Body of pancreas (tissue), 4 donors: ENCODE results near the gene SLC25A27. TPM values are rescaled to one million over a fixed set of nuclear protein-coding genes. Genes with fewer than 3 reads are reported as not detected.

ENCODE experiments used
- ATAC-seq: fragments of 150-250 bp; one replicate; pipeline ENCODE4 v1.9.1; 2016
- DNase-seq, 4 donors: peaks; one replicate each; pipeline ENCODE4 v3.0.0-alpha.2; 2019
- H3K27ac ChIP-seq, 4 donors: fragments of 200-600 bp; sonication (generic); 1 replicate in 3 of 4; 2 replicates in 1 of 4; pipeline versions ENCODE4 v1.5.1 to v1.6.1; 2016 to 2019; ENCODE audit warnings: mild to moderate bottlenecking in 1 of 4, mixed read lengths in 1 of 4, moderate library complexity in 1 of 4
- H3K27me3 ChIP-seq, 2 donors: fragments of 200-600 bp; sonication (generic); one replicate each; pipeline ENCODE4 v1.6.0; 2016; ENCODE audit warnings: mild to moderate bottlenecking in 1 of 2
- H3K36me3 ChIP-seq, 2 donors: fragments of 200-600 bp; sonication (generic); replicated peaks in 1 of 2; 2 replicates each; pipeline ENCODE4 v1.5.1; 2016; ENCODE audit warnings: low read depth in 2 of 2; ENCODE audit not compliant: insufficient read depth in 1 of 2
- H3K4me1 ChIP-seq: fragments of 200-600 bp; sonication (generic); one replicate; pipeline ENCODE4 v1.6.0; 2016
- H3K4me3 ChIP-seq, 2 donors: fragments of 200-600 bp; sonication (generic); 1 replicate in 1 of 2; 2 replicates in 1 of 2; pipeline ENCODE4 v1.5.1; 2016 to 2019
- H3K9me3 ChIP-seq, 3 donors: fragments of 200-600 bp; sonication (generic); 1 replicate in 2 of 3; 2 replicates in 1 of 3; pipeline ENCODE4 v1.5.1; 2016
- POLR2A ChIP-seq, 3 donors: fragments of 450-650 bp; IDR thresholded peaks; one replicate each; pipeline ENCODE4 v1.6.1; 2016; ENCODE audit warnings: antibody characterized with exemption in 3 of 3, mild to moderate bottlenecking in 2 of 3
- WGBS, 2 donors: methylation state at CpG; one replicate each; pipeline ENCODE4 v1.1.5; 2017; 5-methylcytosine and 5-hydroxymethylcytosine counted together
- intact Hi-C: fragments of 100-400 bp; cut with DNase I; formaldehyde crosslinking; loops from one replicate; pipeline ENCODE4 v1.15.1; 2023
- total RNA-seq, 2 donors: library from RNA; depleted of rRNA; stranded (reverse); fragments of >200 nt; gene quantifications; one replicate each; pipeline ENCODE4 v1.1.0, GENCODE V29; 2016
- TF ChIP-seq, protein P1 (sequence below), 7 experiments: fragments of 450-650 bp in 4 of 7; fragments of 200-600 bp in 3 of 7; sonication (generic) in 3 of 7; IDR thresholded peaks; one replicate each; pipeline ENCODE4 v1.5.1; 2016 to 2019; ENCODE audit warnings: antibody characterized with exemption in 7 of 7

The SLC25A27 gene
- total RNA-seq, 2 donors from 2014 or later, result 24.1 to 36.8 TPM

DNA sequence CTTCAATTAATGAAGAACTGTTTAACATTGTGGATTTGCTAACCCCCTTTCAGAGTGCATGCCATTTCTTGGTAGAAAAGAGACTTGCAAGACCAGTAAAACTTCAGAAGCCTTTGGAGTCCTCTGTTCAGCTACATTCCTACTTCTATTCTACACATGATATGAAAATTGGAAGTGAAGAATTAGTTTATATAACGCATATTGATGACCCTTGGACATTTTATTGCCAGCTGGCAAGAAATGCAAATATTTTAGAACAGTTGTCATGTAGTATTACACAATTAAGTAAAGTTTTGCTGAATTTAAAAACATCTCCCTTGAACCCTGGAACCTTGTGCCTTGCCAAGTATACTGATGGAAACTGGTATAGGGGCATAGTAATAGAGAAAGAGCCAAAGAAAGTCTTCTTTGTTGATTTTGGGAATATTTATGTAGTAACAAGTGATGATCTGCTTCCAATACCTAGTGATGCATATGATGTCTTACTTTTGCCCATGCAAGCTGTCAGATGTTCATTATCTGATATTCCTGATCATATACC lies 38.2 kb downstream of the SLC25A27 start:
- Histone ChIP-seq H3K9me3 (no peaks in the 10 kb centered on the region), H3K36me3 (no peaks in the 10 kb centered on the region), H3K4me3 (no peak overlapping the region), H3K27ac (no peak overlapping the region), H3K4me1 (no peaks in the 10 kb centered on the region), H3K27me3 (no peaks in the 10 kb centered on the region)
- intact Hi-C loops, result no loop called here
- ATAC-seq (no peak), DNase-seq (no peak)
- TF ChIP-seq, protein P1, sequence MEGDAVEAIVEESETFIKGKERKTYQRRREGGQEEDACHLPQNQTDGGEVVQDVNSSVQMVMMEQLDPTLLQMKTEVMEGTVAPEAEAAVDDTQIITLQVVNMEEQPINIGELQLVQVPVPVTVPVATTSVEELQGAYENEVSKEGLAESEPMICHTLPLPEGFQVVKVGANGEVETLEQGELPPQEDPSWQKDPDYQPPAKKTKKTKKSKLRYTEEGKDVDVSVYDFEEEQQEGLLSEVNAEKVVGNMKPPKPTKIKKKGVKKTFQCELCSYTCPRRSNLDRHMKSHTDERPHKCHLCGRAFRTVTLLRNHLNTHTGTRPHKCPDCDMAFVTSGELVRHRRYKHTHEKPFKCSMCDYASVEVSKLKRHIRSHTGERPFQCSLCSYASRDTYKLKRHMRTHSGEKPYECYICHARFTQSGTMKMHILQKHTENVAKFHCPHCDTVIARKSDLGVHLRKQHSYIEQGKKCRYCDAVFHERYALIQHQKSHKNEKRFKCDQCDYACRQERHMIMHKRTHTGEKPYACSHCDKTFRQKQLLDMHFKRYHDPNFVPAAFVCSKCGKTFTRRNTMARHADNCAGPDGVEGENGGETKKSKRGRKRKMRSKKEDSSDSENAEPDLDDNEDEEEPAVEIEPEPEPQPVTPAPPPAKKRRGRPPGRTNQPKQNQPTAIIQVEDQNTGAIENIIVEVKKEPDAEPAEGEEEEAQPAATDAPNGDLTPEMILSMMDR (IDR thresholded peaks at IDR 0.05), result no peak
- no peak for TF ChIP-seq POLR2A (IDR thresholded peaks at IDR 0.05)
- 67 to 68% methylated on average over 1 of the region's 1 CpG for WGBS, 2 donors

DNA sequence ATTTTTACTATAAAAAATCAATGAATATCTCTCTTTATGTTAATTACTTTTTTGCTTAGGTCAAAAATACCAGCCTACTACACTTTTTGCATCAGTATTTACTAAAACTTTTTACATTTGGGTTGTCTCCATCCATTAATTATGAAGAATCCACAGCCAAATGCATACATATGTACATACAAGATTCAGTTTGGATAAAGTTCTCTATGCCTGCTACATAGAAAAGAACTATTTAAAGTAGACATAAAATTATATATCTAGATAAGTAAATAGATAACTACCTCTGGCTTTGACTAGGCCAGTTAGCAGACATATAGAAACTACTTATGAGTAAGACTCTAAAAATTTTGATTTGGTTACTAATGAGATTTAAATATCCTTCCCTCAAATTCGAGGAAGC lies 47.2 kb downstream of the SLC25A27 start:
- DNase-seq (no peak), ATAC-seq (no peak)
- Histone ChIP-seq H3K36me3 (no peaks in the 10 kb centered on the region), H3K4me1 (no peaks in the 10 kb centered on the region), H3K27me3 (no peaks in the 10 kb centered on the region), H3K9me3 (no peaks in the 10 kb centered on the region), H3K4me3 (no peak overlapping the region), H3K27ac (no peak overlapping the region)
- 62 to 63% methylated on average over 1 of the region's 1 CpG for WGBS, 2 donors
- TF ChIP-seq POLR2A (IDR thresholded peaks at IDR 0.05), result no peak
- TF ChIP-seq, protein P1 (IDR thresholded peaks at IDR 0.05), result no peak
- intact Hi-C loops, result no loop called here

- Histone ChIP-seq H3K4me1 (no peaks in the 10 kb centered on the region), H3K36me3 (no peaks in the 10 kb centered on the region), H3K9me3 (no peaks in the 10 kb centered on the region), H3K4me3 (no peak overlapping the region), H3K27ac (no peak overlapping the region), H3K27me3 (no peaks in the 10 kb centered on the region)
- WGBS, 2 donors, result 2 to 5% methylated on average over 3 of the region's 3 CpGs
- intact Hi-C loops, result no loop called here
- TF ChIP-seq, protein P1 (IDR thresholded peaks at IDR 0.05), result peak in 4 of 7 experiments; percentile 10 to 38 (median 33)
- no peak for TF ChIP-seq POLR2A (IDR thresholded peaks at IDR 0.05)
- ATAC-seq (no peak), DNase-seq (peak in 1 of 4 donors; percentile 10)
Measured at GRCh38 chr6:46704562-46704961, 51.8 kb downstream of the SLC25A27 start.

DNA sequence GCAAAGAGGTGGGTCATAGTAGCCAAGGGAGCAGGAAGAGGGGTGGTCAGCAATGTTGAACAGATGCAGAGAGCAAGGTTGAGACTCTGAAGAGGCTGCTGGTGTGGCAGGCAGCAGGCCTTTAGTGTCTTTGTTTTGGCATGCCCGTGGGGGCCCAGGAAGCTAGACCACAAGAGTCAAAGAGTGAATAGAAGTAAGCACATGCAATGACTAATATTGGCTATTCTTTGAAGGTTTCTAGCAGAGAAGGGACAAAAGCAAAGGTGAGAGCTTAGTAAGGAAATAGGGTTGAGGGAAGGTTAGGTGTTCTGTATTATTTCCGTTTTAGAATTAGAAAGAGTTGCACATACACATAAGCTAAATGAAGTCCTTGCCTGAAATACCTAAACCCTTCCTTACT lies 53.7 kb downstream of the SLC25A27 start:
- Histone ChIP-seq H3K27ac (no peak overlapping the region), H3K4me3 (no peak overlapping the region), H3K27me3 (no peaks in the 10 kb centered on the region), H3K36me3 (no peaks in the 10 kb centered on the region), H3K9me3 (no peaks in the 10 kb centered on the region), H3K4me1 (no peaks in the 10 kb centered on the region)
- no peak for DNase-seq
- WGBS, 2 donors, result 68 to 84% methylated on average over 2 of the region's 2 CpGs
- ATAC-seq, result no peak
- intact Hi-C loops, result no loop called here
- TF ChIP-seq, protein P1 (IDR thresholded peaks at IDR 0.05), result no peak
- TF ChIP-seq POLR2A (IDR thresholded peaks at IDR 0.05), result no peak

GRCh38 chr6:46711491-46711890 lies 58.7 kb downstream of the SLC25A27 start:
- H3K27ac ChIP-seq, result no peak overlapping the region
- DNase-seq (no peak), ATAC-seq (no peak)
- no peaks in the 10 kb centered on the region for H3K36me3 ChIP-seq
- H3K9me3 ChIP-seq, result no peaks in the 10 kb centered on the region
- intact Hi-C loops, result no loop called here
- no peak overlapping the region for H3K4me3 ChIP-seq
- 86 to 89% methylated on average over 1 of the region's 1 CpG for WGBS, 2 donors
- H3K4me1 ChIP-seq, result no peaks in the 10 kb centered on the region
- H3K27me3 ChIP-seq, result no peaks in the 10 kb centered on the region
- TF ChIP-seq, protein P1 (IDR thresholded peaks at IDR 0.05), result no peak
- no peak for TF ChIP-seq POLR2A (IDR thresholded peaks at IDR 0.05)
